NCI-H748 (cell line): ENCODE data around the gene RNASE1.
"Not testable (repeated sequence)": the region's sequence is repeated elsewhere in the genome, so short reads cannot be mapped to it uniquely, and the experiment has no call there.

ENCODE experiments used
- DNase-seq: peaks from one replicate; lab custom pipeline; 2025; ENCODE audit not compliant: unreplicated experiment; lab: John Stamatoyannopoulos, UW

Gene RNASE1

GRCh38 chr14:20774258-20774824, 28.3 kb downstream of the RNASE1 start:
- no peak for DNase-seq

- no peak for DNase-seq
Observed at GRCh38 chr14:20772650-20773049, 30.0 kb downstream of the RNASE1 start.

GRCh38 chr14:20769421-20769820, 33.2 kb downstream of the RNASE1 start:
- no peak for DNase-seq

- no peak for DNase-seq
Observed at GRCh38 chr14:20768593-20768892, 34.1 kb downstream of the RNASE1 start.

- DNase-seq, result no peak
Observed at GRCh38 chr14:20760950-20761349, 41.7 kb downstream of the RNASE1 start.

GRCh38 chr14:20759465-20759864, 43.2 kb downstream of the RNASE1 start:
- not testable (repeated sequence) for DNase-seq

- DNase-seq, result no peak
Observed at GRCh38 chr14:20757965-20758364, 44.7 kb downstream of the RNASE1 start.

- no peak for DNase-seq
Observed at GRCh38 chr14:20755037-20755436, 47.6 kb downstream of the RNASE1 start.

- DNase-seq, result no peak
Observed at GRCh38 chr14:20754308-20754707, 48.3 kb downstream of the RNASE1 start.

- DNase-seq, result peak; percentile 4
Observed at GRCh38 chr14:20751963-20752562, 50.6 kb downstream of the RNASE1 start.
